HL-60/S4 (cell line): ENCODE data around the gene PRPF19.

Source experiments
- in situ Hi-C: fragments of 300-500 bp; cut with MboI; formaldehyde crosslinking; loops from 2 replicates; pipeline ENCODE4 v1.14.3; 2022; ENCODE audit warnings: low sequenced_read_pairs

The PRPF19 gene

DNA sequence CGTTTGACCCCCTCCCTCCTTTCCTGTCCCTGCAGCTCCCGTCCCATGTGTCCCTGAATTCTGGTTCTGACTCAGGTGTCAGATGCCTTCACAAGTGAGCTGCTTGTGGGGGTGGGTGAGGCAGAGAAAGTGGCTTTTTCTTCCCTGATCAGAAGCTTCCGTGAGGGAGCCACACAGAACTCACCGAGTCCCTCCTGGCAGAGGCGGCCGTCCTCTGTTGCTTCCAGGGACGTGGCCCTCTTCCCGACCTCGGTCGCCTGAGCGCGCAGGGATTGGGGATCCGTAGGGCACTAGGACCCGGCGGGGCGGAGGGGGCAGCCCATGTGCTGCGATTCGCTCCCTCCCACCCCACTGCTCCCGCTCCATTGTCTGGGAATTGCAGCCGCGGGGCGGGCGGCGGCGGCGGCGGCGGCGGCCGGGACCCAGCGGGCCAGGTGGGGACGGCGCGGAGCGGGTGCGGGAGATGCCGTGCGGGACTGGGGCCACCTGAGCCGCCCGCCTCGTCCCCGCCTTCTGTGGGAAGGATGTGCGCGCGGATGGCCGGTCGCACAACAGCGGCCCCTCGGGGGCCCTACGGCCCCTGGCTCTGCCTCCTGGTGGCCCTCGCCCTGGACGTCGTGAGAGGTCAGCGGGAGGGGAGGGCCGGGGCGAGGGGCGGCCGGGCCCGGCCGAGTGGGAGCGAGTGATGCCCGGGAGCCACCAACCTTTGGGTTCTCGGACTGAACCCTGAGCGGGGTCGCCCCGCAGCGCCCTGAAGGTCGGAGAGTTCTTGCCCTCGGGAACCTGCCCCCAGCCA, 17.9 kb upstream of the PRPF19 start, which contains the start of gene TMEM132A:
TSS of gene TMEM132A (plus strand) at position 351 of the 796 bp plus-strand sequence. CDS start at position 525, 174 bp downstream.
- in situ Hi-C loops = no loop called here

GRCh38 chr11:60923800-60924109, 17.4 kb upstream of the PRPF19 start:
- in situ Hi-C loops = no loop called here

GRCh38 chr11:60923326-60923725, 16.9 kb upstream of the PRPF19 start:
- in situ Hi-C loops = no loop called here

DNA sequence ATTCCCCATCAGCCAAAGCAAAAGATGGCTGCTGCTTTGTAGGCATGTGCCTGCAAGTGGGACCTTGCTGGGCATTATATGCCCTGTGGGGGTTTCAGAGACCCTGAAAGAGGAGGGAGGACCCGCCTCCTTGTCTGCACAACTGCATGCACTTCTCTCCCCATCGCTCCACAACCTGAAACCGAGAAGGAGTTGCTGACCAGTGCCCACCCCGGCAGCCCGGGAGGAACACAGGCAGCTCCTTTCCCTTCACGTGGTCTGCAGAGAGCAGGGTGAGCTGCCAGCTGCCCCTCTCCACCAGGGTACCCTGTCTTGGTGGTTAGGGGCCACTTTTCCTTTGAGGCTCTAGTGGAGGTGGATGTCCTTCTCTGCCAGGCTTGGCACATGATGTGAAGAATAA, 16.5 kb upstream of the PRPF19 start:
- in situ Hi-C loops = no loop called here

DNA sequence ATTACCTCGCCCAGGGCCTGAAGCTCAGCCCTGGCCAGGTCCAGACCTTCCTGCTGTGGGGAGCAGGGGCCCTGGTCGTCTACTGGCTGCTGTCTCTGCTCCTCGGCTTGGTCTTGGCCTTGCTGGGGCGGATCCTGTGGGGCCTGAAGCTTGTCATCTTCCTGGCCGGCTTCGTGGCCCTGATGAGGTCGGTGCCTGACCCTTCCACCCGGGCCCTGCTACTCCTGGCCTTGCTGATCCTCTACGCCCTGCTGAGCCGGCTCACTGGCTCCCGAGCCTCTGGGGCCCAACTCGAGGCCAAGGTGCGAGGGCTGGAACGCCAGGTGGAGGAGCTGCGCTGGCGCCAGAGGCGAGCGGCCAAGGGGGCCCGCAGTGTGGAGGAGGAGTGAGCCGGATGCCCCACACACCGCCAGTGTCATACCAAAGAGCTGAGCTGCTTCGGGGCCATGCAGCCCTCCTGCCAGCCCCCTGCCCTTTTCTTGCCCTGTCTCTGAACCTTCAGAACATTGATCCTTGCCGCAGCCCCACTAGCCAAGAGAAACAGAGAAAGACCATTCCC, 15.5 kb upstream of the PRPF19 start:
- in situ Hi-C loops = no loop called here

GRCh38 chr11:60921259-60921658, 14.9 kb upstream of the PRPF19 start:
- in situ Hi-C loops = no loop called here

GRCh38 chr11:60919956-60920355, 13.6 kb upstream of the PRPF19 start:
- in situ Hi-C loops = no loop called here

DNA sequence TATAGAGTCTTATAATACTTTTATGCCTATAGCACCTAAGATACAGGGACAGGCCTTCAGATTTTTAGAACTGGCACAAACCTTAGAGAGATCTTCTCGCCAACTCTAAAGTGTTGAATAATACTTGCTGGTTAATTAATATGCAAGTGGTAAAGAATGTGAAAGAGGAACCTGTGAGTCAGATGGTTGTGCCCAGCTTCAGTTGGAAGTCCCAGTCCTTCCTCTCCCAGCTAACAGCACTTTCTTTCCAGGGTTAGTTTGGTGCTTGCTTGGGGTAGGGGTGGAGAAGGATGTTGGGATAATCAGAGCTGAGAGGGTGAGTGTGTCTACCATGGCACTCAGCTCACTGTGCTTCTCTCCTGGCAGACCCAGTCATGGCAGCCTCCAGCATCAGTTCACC, 12.9 kb upstream of the PRPF19 start:
- in situ Hi-C loops = no loop called here

DNA sequence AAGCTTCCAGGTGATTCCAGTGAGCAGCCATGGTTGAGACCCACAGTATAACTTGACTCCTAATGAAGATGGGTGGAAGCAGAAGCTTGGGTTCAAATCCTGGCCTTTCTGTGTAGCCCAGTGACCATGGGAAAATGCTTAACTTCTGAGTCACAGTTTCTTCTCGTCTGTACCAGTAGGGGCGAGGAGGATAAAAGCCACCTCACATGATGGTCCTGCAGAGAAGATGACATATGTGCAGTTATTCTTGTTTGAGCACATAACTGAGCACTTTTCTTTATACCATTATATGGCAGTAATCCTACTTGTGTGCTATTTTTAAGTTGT, 12.5 kb upstream of the PRPF19 start:
- in situ Hi-C loops = no loop called here

GRCh38 chr11:60918251-60918938, 12.0 kb upstream of the PRPF19 start:
- in situ Hi-C loops = no loop called here

DNA sequence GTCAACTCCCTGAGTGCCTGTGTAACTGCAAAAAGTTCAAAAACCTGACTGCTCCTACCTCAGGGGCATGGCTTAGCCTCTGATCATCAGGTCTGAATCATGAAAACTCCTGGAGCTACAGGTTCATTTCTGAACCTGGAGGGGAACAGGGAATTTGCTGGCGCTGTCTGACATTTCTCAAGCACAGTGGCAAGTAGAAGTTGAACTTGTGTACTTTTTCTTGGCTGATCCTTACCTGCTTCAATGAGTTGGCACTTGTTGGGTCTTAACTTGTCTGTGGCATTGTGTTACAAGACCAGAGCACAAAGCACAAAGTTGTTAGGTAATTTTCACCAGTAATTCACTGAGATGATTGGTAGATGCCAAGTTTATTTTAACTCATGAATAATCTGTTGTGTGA, 10.9 kb upstream of the PRPF19 start:
- in situ Hi-C loops = no loop called here

- in situ Hi-C loops = no loop called here
These were observed 10.4 kb upstream of the PRPF19 start for GRCh38 chr11:60916669-60917206.

DNA sequence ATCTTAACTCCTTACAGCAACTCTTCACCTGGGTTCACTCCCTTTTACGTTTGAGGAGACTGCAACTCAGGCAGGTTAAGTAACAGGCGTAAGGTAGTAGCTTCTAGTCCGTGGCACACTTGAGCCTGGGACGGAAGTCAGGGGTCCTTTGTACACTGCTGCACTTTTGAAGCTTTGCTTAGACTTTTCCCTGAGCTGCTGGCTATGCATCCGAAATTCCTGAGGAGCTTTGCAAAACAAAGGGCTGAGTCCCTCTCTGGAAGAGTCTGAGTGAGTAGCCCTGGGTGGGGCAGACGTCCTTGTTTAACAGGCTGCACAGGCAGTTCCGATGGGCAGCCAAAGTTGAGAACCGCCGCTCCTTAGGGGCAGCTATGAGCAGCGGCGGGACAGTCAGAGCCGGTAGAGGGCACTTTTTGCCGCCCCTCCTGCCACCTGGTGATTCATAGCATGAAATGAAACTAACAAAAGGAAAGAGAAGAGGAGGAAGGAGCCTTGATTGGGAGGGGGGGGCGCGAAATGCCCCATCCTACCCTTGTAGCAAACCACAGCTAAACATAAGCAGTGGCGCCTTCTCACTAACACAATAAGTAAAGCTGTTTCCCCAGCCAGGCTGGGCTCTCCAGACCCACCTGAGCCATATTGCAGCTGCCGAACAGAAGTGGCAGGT, 9.0 kb upstream of the PRPF19 start:
- in situ Hi-C loops = no loop called here

DNA sequence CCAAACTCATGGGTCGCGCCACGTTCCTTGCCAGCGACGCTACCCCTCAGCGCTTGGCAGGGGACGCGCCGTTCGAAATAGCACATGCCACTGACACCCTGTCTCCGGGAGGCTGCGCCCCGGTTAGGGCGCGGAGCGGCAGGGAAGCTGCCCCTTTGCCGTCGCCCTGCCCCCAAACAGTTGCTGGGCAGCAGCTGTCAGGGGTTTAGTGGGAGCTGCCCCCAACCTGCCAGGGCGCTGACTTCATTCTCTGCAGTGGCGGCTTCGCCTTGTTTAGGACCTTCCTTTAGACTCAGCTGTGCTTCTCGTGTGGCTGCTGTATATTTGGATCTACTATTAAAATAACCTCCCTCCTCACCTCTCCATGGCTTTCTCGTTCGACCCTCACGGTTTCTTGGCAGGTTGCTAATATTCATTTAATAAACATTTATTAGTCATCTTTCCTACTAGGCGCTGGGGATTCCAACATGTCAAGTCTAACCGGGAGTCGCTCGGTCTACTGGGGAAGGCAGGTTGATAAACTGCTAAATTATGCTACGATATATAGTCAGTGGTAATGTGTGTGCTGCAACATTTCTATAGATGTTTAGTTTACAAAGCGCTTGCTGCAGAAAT, 8.4 kb upstream of the PRPF19 start:
- in situ Hi-C loops = no loop called here

DNA sequence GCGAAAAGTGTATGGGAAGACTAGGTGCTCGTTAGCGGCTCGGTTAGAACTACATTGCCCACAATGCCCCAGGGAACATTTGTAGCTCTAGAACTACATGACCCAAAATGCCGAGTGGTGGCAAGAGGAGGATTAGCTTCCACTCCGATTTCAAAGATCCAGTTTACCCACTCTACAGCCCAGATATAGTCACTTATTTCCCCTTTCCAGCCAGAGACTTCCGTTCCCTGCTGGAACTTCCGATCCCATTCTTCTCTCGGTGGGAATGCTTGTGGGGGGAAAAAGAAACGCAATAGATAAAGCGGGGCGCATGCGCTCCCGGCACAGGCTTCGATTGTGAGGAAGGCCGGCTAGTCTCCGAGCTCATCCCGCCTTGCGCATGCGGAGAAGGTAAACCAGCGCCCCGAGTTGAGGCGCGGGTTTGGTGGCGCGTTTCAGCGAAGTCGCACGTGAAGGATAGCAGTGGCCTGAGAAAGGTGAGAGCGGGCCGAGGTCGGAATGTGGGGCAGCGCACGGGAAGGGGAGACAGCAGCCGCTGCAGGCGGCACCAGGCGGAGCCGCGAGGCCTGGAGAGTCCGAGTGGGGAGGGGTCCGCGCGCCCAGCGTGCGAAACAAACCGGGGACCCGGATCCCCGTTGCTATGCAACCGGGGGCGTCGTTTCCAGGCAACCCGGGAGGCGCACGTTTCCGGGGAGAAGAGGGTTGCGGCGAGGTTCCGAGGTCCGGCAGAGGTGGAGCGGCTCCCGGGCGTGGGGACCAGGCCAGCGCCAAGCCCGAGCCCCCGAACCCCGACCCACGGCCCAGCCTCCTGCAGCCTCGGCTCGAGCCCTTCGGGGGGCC, 7.6 kb upstream of the PRPF19 start, which contains the start of gene TMEM109:
TSS of gene TMEM109 (plus strand) at position 366 of the 840 bp plus-strand sequence. CDS start 5,536 bp downstream, outside the sequence.
- in situ Hi-C loops = no loop called here

DNA sequence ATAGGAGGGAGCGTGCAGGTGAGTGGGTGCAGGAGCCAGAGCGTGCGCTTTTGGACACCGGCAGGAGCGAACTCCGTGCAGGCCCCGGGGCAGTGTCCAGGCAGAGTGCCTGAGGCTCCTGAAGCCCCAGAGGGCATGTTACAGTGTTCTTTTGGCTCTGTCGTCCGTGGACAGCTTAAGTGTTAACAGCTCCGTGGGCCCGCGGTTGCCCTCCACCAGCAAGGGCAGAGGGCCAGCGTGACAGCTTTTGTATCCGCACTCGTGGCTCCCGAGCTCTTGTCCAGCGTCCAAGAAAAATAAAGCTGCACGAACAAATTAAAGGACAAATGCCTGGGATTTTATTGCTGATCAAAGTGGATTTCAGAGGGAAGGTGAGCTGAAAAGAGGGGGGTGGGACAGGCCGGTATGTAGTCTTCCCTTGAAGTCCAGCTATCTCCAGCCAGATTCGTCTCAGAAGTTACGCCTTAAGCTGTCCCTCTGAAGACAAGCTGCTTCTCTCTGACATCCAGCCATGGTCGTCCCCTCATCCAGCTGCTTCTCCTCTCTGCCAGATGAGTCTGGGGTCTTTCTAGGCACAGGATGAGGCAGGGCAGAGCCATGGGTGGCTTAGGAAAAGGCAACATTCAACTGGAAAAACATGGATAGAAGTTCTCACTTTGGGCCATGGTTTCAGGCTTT, 6.6 kb upstream of the PRPF19 start:
- in situ Hi-C loops = no loop called here

DNA sequence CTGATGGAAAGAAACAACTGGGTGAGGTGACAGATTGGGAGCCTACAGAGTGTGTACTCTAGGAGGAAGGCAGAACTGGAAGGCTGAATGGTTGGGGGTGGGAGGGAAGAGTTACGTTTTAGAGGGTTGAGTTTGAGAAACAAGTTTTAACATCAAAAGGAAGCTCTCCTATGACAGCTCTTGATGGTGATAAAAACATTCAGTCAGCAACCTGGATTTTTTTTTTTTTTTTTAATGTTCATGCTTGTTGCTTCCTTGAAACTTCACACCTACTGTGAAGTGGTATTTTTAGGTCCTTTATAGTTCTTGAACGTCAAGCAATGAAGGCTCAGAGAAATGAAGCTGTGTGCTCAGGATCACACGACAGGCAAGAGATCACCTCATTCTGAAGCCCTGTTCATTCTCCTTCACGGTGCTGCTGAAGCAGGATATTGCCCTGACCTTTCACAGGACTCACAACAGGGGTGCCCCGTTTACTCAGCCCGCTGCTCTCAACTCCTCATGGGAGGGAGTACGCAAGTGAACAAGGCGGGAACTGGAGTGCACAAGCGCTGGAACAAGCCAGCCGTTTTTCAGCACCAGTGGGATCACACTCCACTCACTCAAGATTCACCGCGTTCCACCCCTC, 6.0 kb upstream of the PRPF19 start:
- in situ Hi-C loops = no loop called here

DNA sequence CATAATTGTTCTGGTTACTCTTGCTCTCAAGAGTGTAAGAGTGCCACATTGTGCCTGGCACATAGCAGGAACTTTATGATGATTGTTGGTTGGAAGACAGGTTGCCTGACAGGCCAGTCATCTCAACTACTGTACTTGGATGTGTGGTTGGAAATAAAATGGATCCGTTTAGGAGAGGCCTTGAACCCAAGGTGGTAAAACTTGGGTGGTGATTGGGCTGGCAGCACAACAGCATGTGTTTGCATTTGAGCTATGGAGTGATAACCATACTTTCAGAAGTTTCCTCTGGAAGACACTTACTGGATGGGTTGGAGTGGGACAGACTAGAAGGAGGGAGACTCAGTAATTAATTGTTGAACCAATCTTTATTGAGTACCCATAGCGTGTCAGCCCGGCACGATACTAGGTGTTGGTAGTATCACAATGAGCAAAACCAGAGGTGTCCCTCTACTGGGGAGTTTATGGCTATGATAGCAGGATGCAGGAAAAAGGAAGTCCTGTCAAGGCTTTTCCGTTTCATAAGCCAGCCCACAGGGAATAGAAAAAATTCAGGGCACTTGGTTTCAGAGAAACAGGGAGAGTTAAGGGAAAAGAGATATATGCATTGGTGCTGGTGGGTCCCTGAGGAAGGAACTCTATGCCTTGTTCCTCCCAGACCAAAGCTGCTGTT, 4.5 kb upstream of the PRPF19 start:
- in situ Hi-C loops = no loop called here

GRCh38 chr11:60910281-60910687, 3.9 kb upstream of the PRPF19 start:
- in situ Hi-C loops = no loop called here
